Putamen (tissue), 1 donor: ENCODE measurements around the gene SH3BP2.

Source experiments
- DNase-seq: peaks from one replicate; pipeline ENCODE4 v3.0.0-alpha.2; 2016; ENCODE audit warnings: low spot score

Gene SH3BP2

GRCh38 chr4:2792711-2793585, at the start of gene SH3BP2:
Gene SH3BP2 (plus strand): TSS chr4:2793085. CDS start chr4:2820618, 27,533 bp downstream.
- DNase-seq = no peak

GRCh38 chr4:2743518-2744445, 49.1 kb upstream of the SH3BP2 start:
- DNase-seq = no peak

- DNase-seq = no peak
These were observed 48.2 kb upstream of the SH3BP2 start for GRCh38 chr4:2744576-2745270.

GRCh38 chr4:2745516-2745915, 47.4 kb upstream of the SH3BP2 start:
- no peak for DNase-seq

GRCh38 chr4:2745981-2746806, 46.7 kb upstream of the SH3BP2 start:
- no peak for DNase-seq

GRCh38 chr4:2746891-2747695, 45.8 kb upstream of the SH3BP2 start:
- no peak for DNase-seq

- no peak for DNase-seq
These were observed 41.9 kb upstream of the SH3BP2 start for GRCh38 chr4:2750719-2751605.

- no peak for DNase-seq
These were observed 39.4 kb upstream of the SH3BP2 start for GRCh38 chr4:2753436-2753835.

GRCh38 chr4:2754848-2755819, 37.8 kb upstream of the SH3BP2 start:
- DNase-seq = no peak

- DNase-seq = peak; percentile 69
These were observed 36.8 kb upstream of the SH3BP2 start, which contains the start of gene TNIP2 for GRCh38 chr4:2755821-2756690. Gene TNIP2 (minus strand): TSS chr4:2756336. CDS start chr4:2756289, 47 bp downstream.

- no peak for DNase-seq
These were observed 36.1 kb upstream of the SH3BP2 start for GRCh38 chr4:2756691-2757350.

GRCh38 chr4:2757426-2757825, 35.5 kb upstream of the SH3BP2 start:
- DNase-seq = no peak

GRCh38 chr4:2761035-2761923, 31.6 kb upstream of the SH3BP2 start:
- no peak for DNase-seq

- no peak for DNase-seq
These were observed 30.8 kb upstream of the SH3BP2 start for GRCh38 chr4:2762048-2762447.
